Measurements from ENCODE around the gene NFIX.

- TF ChIP-seq CTCF (IDR thresholded peaks at IDR 0.05) (no peak), EP300 (IDR thresholded peaks at IDR 0.05) (no peak), POLR2AphosphoS5 (IDR thresholded peaks at IDR 0.05) (no peak), POLR2A (IDR thresholded peaks at IDR 0.05) (no peak)
Observed at GRCh38 chr19:12979974-12980373, 15.3 kb upstream of the NFIX start.
